OCI-LY1 (cell line): ENCODE results near the gene ANGPTL8.

Experiments used
- H2AFZ ChIP-seq: fragments of 200-600 bp; sonication (generic), shearing (Covaris generic); 2 replicates; pipeline ENCODE4 v1.6.0; 2014; ENCODE audit warnings: antibody characterized with exemption, mild to moderate bottlenecking, low read length
- H3F3A ChIP-seq: fragments of 200-600 bp; sonication (generic), shearing (Covaris generic); 2 replicates; pipeline ENCODE4 v1.6.0; 2014; ENCODE audit warnings: mild to moderate bottlenecking, antibody characterized with exemption, low read length, moderate library complexity; ENCODE audit not compliant: insufficient read depth
- H3K27ac ChIP-seq: fragments of 200-600 bp; sonication (generic); 2 replicates; pipeline ENCODE4 v1.5.1; 2014; ENCODE audit warnings: low read length, mixed run types, mild to moderate bottlenecking, low read depth; ENCODE audit not compliant: poor library complexity, severe bottlenecking
- H3K27me3 ChIP-seq: fragments of 200-600 bp; sonication (generic); 2 replicates; pipeline ENCODE4 v1.6.0; 2014; ENCODE audit warnings: antibody characterized with exemption, mild to moderate bottlenecking, low read length, moderate library complexity; ENCODE audit not compliant: insufficient read depth
- H3K36me3 ChIP-seq: fragments of 200-600 bp; sonication (generic); 2 replicates; pipeline ENCODE4 v1.6.1; 2014; ENCODE audit warnings: mild to moderate bottlenecking, antibody characterized with exemption, low read length, moderate library complexity, mixed read lengths; ENCODE audit not compliant: insufficient read depth
- H3K4me1 ChIP-seq: fragments of 200-600 bp; sonication (generic); 2 replicates; pipeline ENCODE4 v1.5.1; 2014; ENCODE audit warnings: mild to moderate bottlenecking, low read length, moderate library complexity; ENCODE audit not compliant: insufficient read depth, severe bottlenecking
- H3K4me2 ChIP-seq: fragments of 200-600 bp; sonication (generic), shearing (Covaris generic); 2 replicates; pipeline ENCODE4 v1.6.1; 2014; ENCODE audit warnings: low read length
- H3K4me3 ChIP-seq: fragments of 200-600 bp; sonication (generic); 2 replicates; pipeline ENCODE4 v1.5.1; 2014; ENCODE audit warnings: low read length, low read depth, mild to moderate bottlenecking, mixed read lengths; ENCODE audit not compliant: poor library complexity, severe bottlenecking
- H3K79me2 ChIP-seq: fragments of 200-600 bp; shearing (Covaris generic); 2 replicates; pipeline ENCODE4 v1.6.1; 2016; ENCODE audit warnings: mixed run types, low read length, mixed read lengths; ENCODE audit not compliant: insufficient read depth
- H3K9ac ChIP-seq: fragments of 200-600 bp; sonication (generic), shearing (Covaris generic); 2 replicates; pipeline ENCODE4 v1.6.1; 2014; ENCODE audit warnings: mild to moderate bottlenecking, low read length, mixed read lengths
- H3K9me2 ChIP-seq: fragments of 200-600 bp; sonication (generic), shearing (Covaris generic); 2 replicates; pipeline ENCODE4 v1.6.1; 2014; ENCODE audit warnings: low read depth, mild to moderate bottlenecking, low read length, mixed read lengths
- H3K9me3 ChIP-seq: fragments of 200-600 bp; shearing (Covaris generic); 2 replicates; pipeline ENCODE4 v1.6.1; 2014; ENCODE audit warnings: low read length, mixed read lengths
- H4K20me1 ChIP-seq: fragments of 200-600 bp; sonication (generic), shearing (Covaris generic); 2 replicates; pipeline ENCODE4 v1.6.0; 2016; ENCODE audit warnings: mild to moderate bottlenecking, low read length; ENCODE audit not compliant: insufficient read depth
- EZH2 ChIP-seq: fragments of 200-600 bp; sonication (generic), shearing (Covaris generic); IDR thresholded peaks from 2 replicates; pipeline ENCODE4 v1.8.0; 2017; ENCODE audit warnings: borderline replicate concordance, mixed run types, mild to moderate bottlenecking, antibody characterized with exemption, low read length, moderate library complexity, mixed read lengths
- TF ChIP-seq, protein P1 (sequence below): fragments of 200-600 bp; sonication (generic), shearing (Covaris generic); IDR thresholded peaks from 2 replicates; pipeline ENCODE4 v1.5.1; 2017; ENCODE audit warnings: mild to moderate bottlenecking, antibody characterized with exemption, low read length, moderate library complexity, mixed read lengths

Gene ANGPTL8

DNA sequence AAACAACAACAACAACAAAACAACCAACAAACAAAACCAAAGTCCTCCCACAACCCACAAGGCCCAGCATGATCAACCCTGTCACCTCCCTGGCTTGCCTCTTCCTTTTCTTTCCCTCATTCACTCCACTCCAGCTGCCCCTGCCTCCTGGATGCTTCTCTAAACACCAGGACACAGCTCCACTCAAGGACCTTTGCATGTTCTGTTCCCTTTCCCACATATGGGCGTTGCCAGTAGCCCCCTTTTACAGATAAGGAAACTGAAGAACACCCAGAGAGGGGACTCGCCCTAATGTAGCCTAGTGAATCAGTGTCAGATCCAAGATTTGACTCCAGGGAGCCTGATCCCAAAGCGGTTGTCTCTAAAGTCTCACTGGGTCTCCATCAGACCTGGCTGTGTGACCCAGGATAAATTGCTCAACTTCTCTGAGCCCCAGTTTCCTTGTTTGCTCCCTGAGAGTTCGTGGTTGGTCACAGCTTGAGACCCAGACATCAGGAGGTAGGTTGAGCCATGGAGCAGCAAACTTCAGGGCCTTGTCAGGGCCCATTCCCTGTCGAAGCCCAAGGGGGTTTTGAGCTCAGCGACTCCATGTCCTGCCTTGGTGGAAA, 25.9 kb downstream of the ANGPTL8 start:
- H3K4me3 ChIP-seq: no peak overlapping the region
- H3F3A ChIP-seq: no peaks in the 10 kb centered on the region
- no peaks in the 10 kb centered on the region for H3K36me3 ChIP-seq
- no peaks in the 10 kb centered on the region for H3K79me2 ChIP-seq
- H3K9me2 ChIP-seq: no peaks in the 10 kb centered on the region
- H3K4me1 ChIP-seq: peaks cover 21% of the 10 kb centered on the region
- H2AFZ ChIP-seq: no peak overlapping the region
- H4K20me1 ChIP-seq: no peaks in the 10 kb centered on the region
- no peak overlapping the region for H3K27ac ChIP-seq
- no peaks in the 10 kb centered on the region for H3K27me3 ChIP-seq
- H3K9ac ChIP-seq: no peak overlapping the region
- H3K9me3 ChIP-seq: no peaks in the 10 kb centered on the region
- no peak overlapping the region for H3K4me2 ChIP-seq
- TF ChIP-seq EZH2: no peak
- TF ChIP-seq, protein P1, sequence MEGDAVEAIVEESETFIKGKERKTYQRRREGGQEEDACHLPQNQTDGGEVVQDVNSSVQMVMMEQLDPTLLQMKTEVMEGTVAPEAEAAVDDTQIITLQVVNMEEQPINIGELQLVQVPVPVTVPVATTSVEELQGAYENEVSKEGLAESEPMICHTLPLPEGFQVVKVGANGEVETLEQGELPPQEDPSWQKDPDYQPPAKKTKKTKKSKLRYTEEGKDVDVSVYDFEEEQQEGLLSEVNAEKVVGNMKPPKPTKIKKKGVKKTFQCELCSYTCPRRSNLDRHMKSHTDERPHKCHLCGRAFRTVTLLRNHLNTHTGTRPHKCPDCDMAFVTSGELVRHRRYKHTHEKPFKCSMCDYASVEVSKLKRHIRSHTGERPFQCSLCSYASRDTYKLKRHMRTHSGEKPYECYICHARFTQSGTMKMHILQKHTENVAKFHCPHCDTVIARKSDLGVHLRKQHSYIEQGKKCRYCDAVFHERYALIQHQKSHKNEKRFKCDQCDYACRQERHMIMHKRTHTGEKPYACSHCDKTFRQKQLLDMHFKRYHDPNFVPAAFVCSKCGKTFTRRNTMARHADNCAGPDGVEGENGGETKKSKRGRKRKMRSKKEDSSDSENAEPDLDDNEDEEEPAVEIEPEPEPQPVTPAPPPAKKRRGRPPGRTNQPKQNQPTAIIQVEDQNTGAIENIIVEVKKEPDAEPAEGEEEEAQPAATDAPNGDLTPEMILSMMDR: no peak

DNA sequence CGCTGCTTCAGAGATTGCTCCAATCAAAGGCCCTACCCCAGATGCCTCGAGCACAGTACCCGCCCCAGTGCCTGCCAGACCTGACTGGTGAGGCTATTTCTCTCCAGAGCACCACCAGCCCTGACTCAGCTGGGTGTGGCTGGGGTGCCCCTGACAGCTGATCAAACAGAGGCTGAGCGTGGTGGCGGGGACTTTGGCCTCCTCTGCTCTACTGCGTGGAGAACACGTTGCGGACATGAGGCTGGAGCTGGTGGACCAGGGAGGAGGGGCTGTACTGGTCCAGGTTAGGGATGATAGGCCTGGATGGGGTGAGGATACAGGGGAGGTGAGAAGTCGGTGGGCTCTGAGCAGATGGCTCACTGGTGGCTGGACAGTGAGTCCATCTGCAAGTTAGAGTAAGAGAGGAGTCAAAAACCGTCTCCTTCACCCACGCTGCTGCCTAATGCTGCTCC, 26.4 kb downstream of the ANGPTL8 start:
- Histone ChIP-seq H3K27me3 (no peaks in the 10 kb centered on the region), H3K27ac (no peak overlapping the region), H3K36me3 (no peaks in the 10 kb centered on the region), H3K9me3 (no peaks in the 10 kb centered on the region), H3F3A (no peaks in the 10 kb centered on the region), H3K4me1 (peaks cover 21% of the 10 kb centered on the region), H3K9ac (no peak overlapping the region), H2AFZ (no peak overlapping the region), H3K79me2 (no peaks in the 10 kb centered on the region), H3K4me3 (no peak overlapping the region), H3K9me2 (no peaks in the 10 kb centered on the region), H4K20me1 (no peaks in the 10 kb centered on the region), H3K4me2 (no peak overlapping the region)
- TF ChIP-seq, protein P1: no peak
- no peak for TF ChIP-seq EZH2

DNA sequence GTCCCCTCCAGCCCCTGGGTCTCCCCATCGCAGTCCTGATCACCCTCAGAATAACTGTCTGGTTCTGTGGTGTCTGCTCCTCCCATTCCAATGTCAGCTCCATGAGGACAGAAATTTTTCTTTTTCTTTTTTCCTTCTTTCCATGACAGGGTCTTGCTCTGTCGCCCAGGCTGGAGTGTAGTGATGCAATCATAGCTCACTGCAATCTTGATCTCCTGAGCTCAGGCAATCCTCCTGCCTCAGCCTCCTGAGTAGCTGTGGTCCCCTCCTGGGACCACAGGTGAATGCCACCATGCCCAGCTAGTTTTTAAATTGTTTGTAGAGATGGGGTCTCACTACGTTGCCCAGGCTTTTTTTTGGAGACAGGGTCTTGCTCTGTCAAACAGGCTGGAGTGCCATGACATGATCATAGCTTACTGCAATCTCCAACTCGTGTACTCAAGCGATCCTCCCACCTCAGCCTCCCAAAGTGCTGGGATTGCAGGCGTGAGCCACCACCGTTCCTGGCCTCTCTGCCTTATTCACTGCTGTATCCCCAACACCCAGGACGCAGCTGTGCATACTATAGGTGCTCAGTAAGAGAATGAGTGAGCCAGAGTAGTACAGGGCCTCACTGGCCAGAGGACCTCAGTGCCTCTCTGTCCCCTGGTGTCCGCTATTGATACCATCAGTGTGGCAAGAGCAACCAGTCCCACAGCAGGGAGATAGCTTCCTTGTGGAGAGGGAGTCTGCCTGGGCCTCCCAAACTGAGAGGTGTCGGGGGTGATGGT, 28.1 kb downstream of the ANGPTL8 start:
- no peak overlapping the region for H3K27ac ChIP-seq
- no peak overlapping the region for H3K9ac ChIP-seq
- peaks cover 14% of the 10 kb centered on the region for H3K4me1 ChIP-seq

More for the DNA sequence above, 28.1 kb downstream of the ANGPTL8 start:
- Histone ChIP-seq H3F3A (no peaks in the 10 kb centered on the region), H3K79me2 (no peaks in the 10 kb centered on the region), H4K20me1 (no peaks in the 10 kb centered on the region), H3K4me2 (no peak overlapping the region), H2AFZ (no peak overlapping the region), H3K9me3 (no peaks in the 10 kb centered on the region), H3K27me3 (no peaks in the 10 kb centered on the region), H3K9me2 (no peaks in the 10 kb centered on the region), H3K4me3 (no peak overlapping the region), H3K36me3 (no peaks in the 10 kb centered on the region)
- TF ChIP-seq EZH2: no peak
- TF ChIP-seq, protein P1: no peak
